Suprapubic skin (tissue), 4 donors: Measurements from ENCODE around the gene DRD2. TPM values are rescaled to one million over a fixed set of nuclear protein-coding genes. Genes with fewer than 3 reads are reported as not detected.

Source experiments
- DNase-seq, 2 donors: peaks; one replicate each; pipeline ENCODE4 v3.0.0-alpha.2; 2019; ENCODE audit warnings: low spot score in 2 of 2
- H3K27ac ChIP-seq: fragments of 200-600 bp; sonication (generic); one replicate; pipeline ENCODE4 v1.5.1; 2019
- H3K27me3 ChIP-seq: fragments of 200-600 bp; sonication (generic); one replicate; pipeline ENCODE4 v1.5.1; 2019
- H3K36me3 ChIP-seq: fragments of 200-600 bp; sonication (generic); one replicate; pipeline ENCODE4 v1.5.1; 2019
- H3K4me1 ChIP-seq: fragments of 200-600 bp; sonication (generic); one replicate; pipeline ENCODE4 v1.5.1; 2019
- H3K4me3 ChIP-seq: fragments of 200-600 bp; sonication (generic); one replicate; pipeline ENCODE4 v1.5.1; 2019; ENCODE audit warnings: mild to moderate bottlenecking
- H3K9me3 ChIP-seq: fragments of 200-600 bp; sonication (generic); one replicate; pipeline ENCODE4 v1.5.1; 2019
- CTCF ChIP-seq, 2 donors: fragments of 200-600 bp in 1 of 2; fragments of 450-650 bp in 1 of 2; sonication (generic) in 1 of 2; IDR thresholded peaks; one replicate each; pipeline ENCODE4 v1.5.1; 2016 to 2019; ENCODE audit warnings: antibody characterized with exemption in 2 of 2, mild to moderate bottlenecking in 1 of 2, moderate library complexity in 1 of 2
- EP300 ChIP-seq: sonication (generic); formaldehyde crosslinking; IDR thresholded peaks from one replicate; pipeline ENCODE4 v1.6.1; 2017; ENCODE audit warnings: antibody characterized with exemption
- POLR2A ChIP-seq, 2 donors: fragments of 450-650 bp; IDR thresholded peaks; one replicate each; pipeline ENCODE4 v1.6.1; 2017; ENCODE audit warnings: antibody characterized with exemption in 2 of 2, mild to moderate bottlenecking in 2 of 2, moderate library complexity in 2 of 2
- POLR2AphosphoS5 ChIP-seq, 3 donors: sonication (generic); formaldehyde crosslinking; IDR thresholded peaks; one replicate each; pipeline ENCODE4 v1.6.1; 2017; ENCODE audit warnings: antibody characterized with exemption in 3 of 3
- WGBS: methylation state at CpG from one replicate; pipeline ENCODE4 v1.1.5; 2018; 5-methylcytosine and 5-hydroxymethylcytosine counted together
- total RNA-seq, 4 donors: library from RNA; depleted of rRNA; stranded (reverse); fragments of >200 nt; gene quantifications; one replicate each; pipeline ENCODE4 v1.1.0, GENCODE V29; 2016

DRD2 gene
- total RNA-seq, 4 donors from 2014 or later = 0.16 to 1.8 TPM; not detected in 2

- Histone ChIP-seq H3K36me3 (no peaks in the 10 kb centered on the region), H3K27ac (no peak overlapping the region), H3K4me3 (no peak overlapping the region), H3K27me3 (peaks cover 41% of the 10 kb centered on the region), H3K4me1 (no peaks in the 10 kb centered on the region), H3K9me3 (no peaks in the 10 kb centered on the region)
- DNase-seq = no peak
- TF ChIP-seq CTCF (IDR thresholded peaks at IDR 0.05) (no peak), POLR2A (IDR thresholded peaks at IDR 0.05) (no peak), EP300 (no peak), POLR2AphosphoS5 (IDR thresholded peaks at IDR 0.05) (no peak)
Measured at GRCh38 chr11:113481226-113481625, 6.0 kb upstream of the DRD2 start.

- DNase-seq = no peak
- Histone ChIP-seq H3K27me3 (peaks cover 68% of the 10 kb centered on the region), H3K36me3 (no peaks in the 10 kb centered on the region), H3K27ac (no peak overlapping the region), H3K9me3 (no peaks in the 10 kb centered on the region), H3K4me3 (no peak overlapping the region), H3K4me1 (peaks cover 9% of the 10 kb centered on the region)
- TF ChIP-seq CTCF (IDR thresholded peaks at IDR 0.05) (no peak), POLR2AphosphoS5 (IDR thresholded peaks at IDR 0.05) (no peak), POLR2A (IDR thresholded peaks at IDR 0.05) (no peak), EP300 (no peak)
- 19% methylated on average over 6 of the region's 8 CpGs for WGBS
Measured at GRCh38 chr11:113477321-113477720, 2.1 kb upstream of the DRD2 start.

- Histone ChIP-seq H3K9me3 (no peaks in the 10 kb centered on the region), H3K27me3 (peaks cover 70% of the 10 kb centered on the region), H3K4me3 (no peak overlapping the region), H3K36me3 (no peaks in the 10 kb centered on the region), H3K27ac (no peak overlapping the region), H3K4me1 (peaks cover 9% of the 10 kb centered on the region)
- WGBS = 88% methylated on average over 3 of the region's 3 CpGs
- no peak for TF ChIP-seq POLR2A (IDR thresholded peaks at IDR 0.05)
- no peak for DNase-seq
Measured at GRCh38 chr11:113476553-113476952, 1.4 kb upstream of the DRD2 start.

- TF ChIP-seq CTCF (IDR thresholded peaks at IDR 0.05) = no peak
- TF ChIP-seq POLR2AphosphoS5 (IDR thresholded peaks at IDR 0.05) = no peak
- TF ChIP-seq EP300 = no peak
- TF ChIP-seq POLR2A (IDR thresholded peaks at IDR 0.05) = no peak
- Histone ChIP-seq H3K36me3 (no peaks in the 10 kb centered on the region), H3K9me3 (no peaks in the 10 kb centered on the region), H3K27ac (no peak overlapping the region), H3K4me1 (peaks cover 9% of the 10 kb centered on the region), H3K4me3 (peak overlapping the region; percentile 32), H3K27me3 (peaks cover 73% of the 10 kb centered on the region)
- DNase-seq = peak in 1 of 2 donors; percentile 84
- 0% methylated on average over 24 of the region's 70 CpGs for WGBS
Measured at GRCh38 chr11:113474362-113475159, 637 bp downstream of the DRD2 start.

- no peaks in the 10 kb centered on the region for H3K36me3 ChIP-seq
- peaks cover 75% of the 10 kb centered on the region for H3K27me3 ChIP-seq
- no peak overlapping the region for H3K27ac ChIP-seq
- DNase-seq = no peak
- 38% methylated on average over 8 of the region's 9 CpGs for WGBS
- no peak overlapping the region for H3K4me3 ChIP-seq
- TF ChIP-seq POLR2AphosphoS5 (IDR thresholded peaks at IDR 0.05) (no peak), POLR2A (IDR thresholded peaks at IDR 0.05) (no peak), EP300 (no peak), CTCF (IDR thresholded peaks at IDR 0.05) (no peak)
- H3K9me3 ChIP-seq = no peaks in the 10 kb centered on the region
- peaks cover 9% of the 10 kb centered on the region for H3K4me1 ChIP-seq
Measured at GRCh38 chr11:113473983-113474361, 1.2 kb downstream of the DRD2 start.

GRCh38 chr11:113472471-113472870, 2.7 kb downstream of the DRD2 start:
- no peak for DNase-seq
- Histone ChIP-seq H3K4me1 (peaks cover 9% of the 10 kb centered on the region), H3K27me3 (peaks cover 62% of the 10 kb centered on the region), H3K4me3 (no peak overlapping the region), H3K9me3 (no peaks in the 10 kb centered on the region), H3K36me3 (no peaks in the 10 kb centered on the region), H3K27ac (no peak overlapping the region)
- TF ChIP-seq POLR2A (IDR thresholded peaks at IDR 0.05) (no peak), POLR2AphosphoS5 (IDR thresholded peaks at IDR 0.05) (no peak), CTCF (IDR thresholded peaks at IDR 0.05) (no peak), EP300 (no peak)
- WGBS = 79% methylated on average over 1 of the region's 1 CpG
